HepG2 (cell line): ENCODE results near the gene CENPE. TPM values are rescaled to one million over a fixed set of nuclear protein-coding genes. Genes with fewer than 3 reads are reported as not detected.

Source experiments
- FOXA1 ChIP-seq, 2 experiments: fragments of 450-650 bp in 1 of 2; sonication (generic) in 1 of 2; formaldehyde crosslinking in 1 of 2; IDR thresholded peaks; 2 replicates each; pipeline versions ENCODE4 v1.4.0 to v1.6.1; 2016 to 2020; ENCODE audit warnings: missing genetic modification reagents in 1 of 2
- GTF2F1 ChIP-seq: fragments of 150-350 bp; IDR thresholded peaks from 2 replicates; pipeline ENCODE4 v1.6.1; 2014; ENCODE audit warnings: low read length
- KLF11 ChIP-seq: IDR thresholded peaks from 2 replicates; pipeline ENCODE4 v1.6.1; 2016; ENCODE audit warnings: missing compliant biosample characterization
- LCORL ChIP-seq, 2 experiments: fragments of 450-650 bp in 1 of 2; sonication (generic) in 1 of 2; formaldehyde crosslinking in 1 of 2; IDR thresholded peaks; 2 replicates each; pipeline versions ENCODE4 v1.5.0 to v1.6.1; 2017 to 2020; ENCODE audit warnings: antibody characterized with exemption in 1 of 2, missing genetic modification reagents in 1 of 2
- MXI1 ChIP-seq: IDR thresholded peaks from 3 replicates; pipeline ENCODE4 v1.6.1; 2012; ENCODE audit warnings: low read depth, low read length, inconsistent platforms, borderline replicate concordance
- RAD51 ChIP-seq: fragments of 450-650 bp; IDR thresholded peaks from 2 replicates; pipeline ENCODE4 v1.6.1; 2016; ENCODE audit warnings: borderline replicate concordance
- SAP130 ChIP-seq: IDR thresholded peaks from 2 replicates; pipeline ENCODE4 v1.6.1; 2016; ENCODE audit warnings: low read depth
- SOX13 ChIP-seq, 3 experiments: fragments of 450-650 bp in 1 of 3; sonication (generic) in 1 of 3; formaldehyde crosslinking in 1 of 3; IDR thresholded peaks in 2 of 3; conservative IDR thresholded peaks in 1 of 3; 2 replicates each; pipeline versions ENCODE4 v1.5.0 to v1.6.1; 2016 to 2020; ENCODE audit warnings: antibody characterized with exemption in 1 of 3, mild to moderate bottlenecking in 1 of 3, missing compliant biosample characterization in 1 of 3, missing genetic modification reagents in 1 of 3, moderate library complexity in 1 of 3
- SPEN ChIP-seq: sonication (generic); formaldehyde crosslinking; IDR thresholded peaks from 2 replicates; pipeline ENCODE4 v1.5.1; 2020; ENCODE audit warnings: low read depth, mild to moderate bottlenecking, missing genetic modification reagents
- SSRP1 ChIP-seq: IDR thresholded peaks from 2 replicates; pipeline ENCODE4 v1.6.1; 2016; ENCODE audit warnings: control low read depth
- STAT6 ChIP-seq: sonication (generic); formaldehyde crosslinking; IDR thresholded peaks from 2 replicates; pipeline ENCODE4 v1.4.0; 2020; ENCODE audit warnings: missing genetic modification reagents, mild to moderate bottlenecking, borderline replicate concordance
- TFDP2 ChIP-seq: sonication (generic); formaldehyde crosslinking; IDR thresholded peaks from 2 replicates; pipeline ENCODE4 v1.4.0; 2020; ENCODE audit warnings: missing genetic modification reagents
- TP53 ChIP-seq: sonication (generic); formaldehyde crosslinking; conservative IDR thresholded peaks from 2 replicates; pipeline ENCODE4 v1.4.0; 2020; ENCODE audit warnings: missing genetic modification reagents
- ZC3H13 ChIP-seq: sonication (generic); formaldehyde crosslinking; IDR thresholded peaks from 2 replicates; pipeline ENCODE4 v1.8.1; 2023; ENCODE audit warnings: mild to moderate bottlenecking, missing genetic modification reagents, moderate library complexity
- ZNF335 ChIP-seq: sonication (generic); formaldehyde crosslinking; IDR thresholded peaks from 2 replicates; pipeline ENCODE4 v1.4.0; 2020; ENCODE audit warnings: missing genetic modification reagents
- ZNF337 ChIP-seq: sonication (generic); formaldehyde crosslinking; IDR thresholded peaks from 2 replicates; pipeline ENCODE4 v1.5.1; 2020; ENCODE audit warnings: missing genetic modification reagents, low read depth, mild to moderate bottlenecking, borderline replicate concordance
- ZNF451 ChIP-seq: sonication (generic); formaldehyde crosslinking; IDR thresholded peaks from 2 replicates; pipeline ENCODE4 v1.5.0; 2020; ENCODE audit warnings: mild to moderate bottlenecking, missing genetic modification reagents
- ZNF784 ChIP-seq: sonication (generic); formaldehyde crosslinking; IDR thresholded peaks from 2 replicates; pipeline ENCODE4 v1.5.1; 2020; ENCODE audit warnings: missing genetic modification reagents, mild to moderate bottlenecking, borderline replicate concordance
- ZNF878 ChIP-seq: sonication (generic); formaldehyde crosslinking; IDR thresholded peaks from 2 replicates; pipeline ENCODE4 v1.8.1; 2023; ENCODE audit warnings: mild to moderate bottlenecking, missing genetic modification reagents, moderate library complexity
- polyA plus RNA-seq, 8 experiments: library from polyadenylated mRNA; depleted of rRNA in 3 of 8; stranded (reverse) in 7 of 8; unstranded in 1 of 8; fragments of >200 nt; fragmentation: Illumina TruSeq in 4 of 8; extraction: Trizol in 4 of 8; gene quantifications; 2 replicates each; pipeline versions ENCODE4 v1.2.1 to v1.2.3, GENCODE V29; 2011 to 2016; ENCODE audit warnings: low read depth in 4 of 8, missing spikeins in 1 of 8, mixed read lengths in 1 of 8; ENCODE audit not compliant: insufficient read depth in 1 of 8
- total RNA-seq, 5 experiments: library from RNA; depleted of rRNA; stranded (reverse); fragments of >200 nt; fragmentation: Illumina TruSeq; extraction: Trizol; gene quantifications; 2 replicates each; pipeline ENCODE4 v1.2.3, GENCODE V29; 2016; ENCODE audit warnings: low read depth in 1 of 5
- TF ChIP-seq, protein P1 (sequence below): sonication (generic); formaldehyde crosslinking; IDR thresholded peaks from 2 replicates; pipeline ENCODE4 v1.4.0; 2020; ENCODE audit warnings: missing genetic modification reagents
- TF ChIP-seq, protein P2 (sequence below): sonication (generic); formaldehyde crosslinking; IDR thresholded peaks from 2 replicates; pipeline ENCODE4 v1.8.0; 2022; ENCODE audit warnings: missing genetic modification reagents, mild to moderate bottlenecking, inconsistent platforms, borderline replicate concordance

The CENPE gene
- total and polyA plus RNA-seq, 2 of the 13 experiments (the other 11 are each of a cell fraction or from before 2014, with no cell fraction given), result 2.1 to 19.8 TPM

DNA sequence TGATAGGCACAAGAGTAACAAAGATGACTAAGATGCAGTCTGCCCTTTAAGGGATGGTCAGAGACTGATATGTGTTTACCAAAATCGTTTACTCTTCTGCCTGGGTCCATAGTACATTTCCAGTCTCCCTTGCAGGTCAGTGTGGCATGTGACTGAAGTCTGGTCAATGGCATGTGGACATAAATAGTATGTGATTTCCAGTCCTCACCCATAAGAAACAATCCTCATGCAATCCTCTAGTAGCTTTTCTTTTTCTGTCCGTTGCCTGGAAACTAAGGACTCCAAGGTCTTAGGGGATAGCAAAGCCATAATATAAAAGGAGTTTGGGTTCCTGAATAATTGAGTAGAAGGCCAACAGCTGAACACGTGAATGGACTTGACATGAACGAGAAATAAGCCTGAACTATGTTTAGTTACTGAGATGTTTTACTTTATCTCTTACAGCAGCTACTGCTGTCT is 122.7 kb downstream of the CENPE start (continued):
- TF ChIP-seq TFDP2 (CRISPR knock-in tag) (peak; percentile 40; the same call in 1 of the 2 replicates), ZNF451 (CRISPR knock-in tag) (0 out of 2 replicates have a peak, but pooled peaks have one; percentile 41), ZNF337 (CRISPR knock-in tag) (0 out of 2 replicates have a peak, but pooled peaks have one; percentile 38), STAT6 (CRISPR knock-in tag) (no peak), KLF11 (CRISPR knock-in tag) (peak; percentile 86; the same call in 1 of the 2 replicates), ZNF335 (CRISPR knock-in tag) (peak; percentile 15; the same call in 1 of the 2 replicates), SPEN (CRISPR knock-in tag) (peak; percentile 53; the same call in 1 of the 2 replicates), MXI1 (peak; percentile 81; the same call in 1 of the 3 replicates), FOXA1 (IDR thresholded peaks at IDR 0.05) (0 out of 2 replicates have a peak, but pooled peaks have one; percentile 12), FOXA1 (CRISPR knock-in tag; IDR thresholded peaks at IDR 0.05) (peak; percentile 90), ZNF784 (CRISPR knock-in tag) (0 out of 2 replicates have a peak, but pooled peaks have one; percentile 42), ZNF878 (CRISPR knock-in tag) (peak; percentile 85), LCORL (IDR thresholded peaks at IDR 0.05) (no peak), LCORL (CRISPR knock-in tag; IDR thresholded peaks at IDR 0.05) (peak; percentile 65; the same call in 1 of the 2 replicates), GTF2F1 (peak; percentile 25; the same call in 1 of the 2 replicates), SOX13 (IDR thresholded peaks at IDR 0.05) (no peak), SOX13 (CRISPR knock-in tag; conservative IDR thresholded peaks at IDR 0.05 in 1 of 2, IDR thresholded peaks at IDR 0.05 in 1 of 2) (peak in 1 of 2 experiments; percentile 87; a peak in 2 of 4 replicates), SAP130 (CRISPR knock-in tag) (peak; percentile 94), TP53 (CRISPR knock-in tag) (0 out of 2 replicates have a peak, but pooled peaks have one; percentile 14), RAD51 (peak; percentile 17; the same call in 1 of the 2 replicates), ZC3H13 (CRISPR knock-in tag) (no peak; the same call in 1 of the 2 replicates), SSRP1 (CRISPR knock-in tag) (0 out of 2 replicates have a peak, but pooled peaks have one; percentile 26)
- TF ChIP-seq, protein P1, sequence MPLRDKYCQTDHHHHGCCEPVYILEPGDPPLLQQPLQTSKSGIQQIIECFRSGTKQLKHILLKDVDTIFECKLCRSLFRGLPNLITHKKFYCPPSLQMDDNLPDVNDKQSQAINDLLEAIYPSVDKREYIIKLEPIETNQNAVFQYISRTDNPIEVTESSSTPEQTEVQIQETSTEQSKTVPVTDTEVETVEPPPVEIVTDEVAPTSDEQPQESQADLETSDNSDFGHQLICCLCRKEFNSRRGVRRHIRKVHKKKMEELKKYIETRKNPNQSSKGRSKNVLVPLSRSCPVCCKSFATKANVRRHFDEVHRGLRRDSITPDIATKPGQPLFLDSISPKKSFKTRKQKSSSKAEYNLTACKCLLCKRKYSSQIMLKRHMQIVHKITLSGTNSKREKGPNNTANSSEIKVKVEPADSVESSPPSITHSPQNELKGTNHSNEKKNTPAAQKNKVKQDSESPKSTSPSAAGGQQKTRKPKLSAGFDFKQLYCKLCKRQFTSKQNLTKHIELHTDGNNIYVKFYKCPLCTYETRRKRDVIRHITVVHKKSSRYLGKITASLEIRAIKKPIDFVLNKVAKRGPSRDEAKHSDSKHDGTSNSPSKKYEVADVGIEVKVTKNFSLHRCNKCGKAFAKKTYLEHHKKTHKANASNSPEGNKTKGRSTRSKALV (CRISPR knock-in tag), result peak; percentile 19; the same call in 1 of the 2 replicates
- TF ChIP-seq, protein P2, sequence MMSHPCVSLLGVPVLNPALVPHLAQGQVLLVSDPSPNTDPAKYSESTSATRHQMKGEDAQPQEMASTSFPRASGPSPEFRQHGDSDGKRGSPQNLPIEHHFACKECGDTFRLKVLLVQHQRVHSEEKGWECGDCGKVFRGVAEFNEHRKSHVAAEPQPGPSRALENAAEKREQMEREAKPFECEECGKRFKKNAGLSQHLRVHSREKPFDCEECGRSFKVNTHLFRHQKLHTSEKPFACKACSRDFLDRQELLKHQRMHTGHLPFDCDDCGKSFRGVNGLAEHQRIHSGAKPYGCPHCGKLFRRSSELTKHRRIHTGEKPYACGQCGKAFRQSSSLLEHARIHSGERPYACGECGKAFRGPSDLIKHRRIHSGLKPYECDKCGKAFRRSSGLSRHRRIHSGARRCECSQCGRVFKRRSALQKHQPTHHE (CRISPR knock-in tag), result no peak
